HCT116 (cell line): ENCODE results near the gene PIP4P1. TPM values are rescaled to one million over a fixed set of nuclear protein-coding genes. Genes with fewer than 3 reads are reported as not detected.

Source experiments
- ATAC-seq: fragments of 200-7000 bp; cut with Tn5 transposase; 2 replicates; pipeline ENCODE4 v1.9.1; 2020; ENCODE audit warnings: mild to moderate bottlenecking, moderate library complexity
- BruUV-seq: library from RNA; stranded (reverse); fragments of 400-500 nt; replicated peaks from 2 replicates; lab custom pipeline; 2021; lab: Mats Ljungman, UMichigan
- CTCF ChIA-PET: fragments of 300-600 bp; sonication (Branson Sonifier 250); formaldehyde crosslinking; loops from one replicate; lab custom pipeline; 2021; ENCODE audit warnings: antibody characterized with exemption; lab: Charles Lee
- POLR2A ChIA-PET: fragments of 300-600, 350-600 bp; sonication (Branson Sonifier 250); formaldehyde crosslinking; loops from one replicate; lab custom pipeline; 2021; ENCODE audit warnings: antibody characterized with exemption; lab: Charles Lee
- RAD21 ChIA-PET, 2 experiments: fragments of 300-600 bp; sonication (Branson Sonifier 250); formaldehyde crosslinking; loops; one replicate each; lab custom pipeline; 2023; ENCODE audit warnings: low total read pairs in 2 of 2; ENCODE audit not compliant: uncharacterized antibody in 2 of 2, unreplicated experiment in 2 of 2, low non-redundant PET in 1 of 2; lab: Charles Lee
- DNase-seq: peaks from one replicate; pipeline ENCODE4 v3.0.0-alpha.2; 2010; ENCODE audit warnings: low read depth, low spot score
- H2AFZ ChIP-seq: fragments of 200-600 bp; shearing (Covaris generic), sonication (generic); 2 replicates; pipeline ENCODE4 v1.6.1; 2017; ENCODE audit warnings: low read depth, mixed run types, mixed read lengths, antibody characterized with exemption, low read length; ENCODE audit not compliant: poor library complexity, severe bottlenecking
- H3K27ac ChIP-seq: 2 replicates; pipeline ENCODE4 v1.5.1; 2012; ENCODE audit warnings: low read depth, low read length
- H3K27me3 ChIP-seq: fragments of 200-600 bp; sonication (generic); 2 replicates; pipeline ENCODE4 v1.6.1; 2016; ENCODE audit warnings: mixed run types, low read length, mixed read lengths; ENCODE audit not compliant: insufficient read depth
- H3K36me3 ChIP-seq, 2 experiments: fragments of 200-500 bp in 1 of 2; fragments of 200-600 bp in 1 of 2; sonication (Bioruptor generic) in 1 of 2; sonication (generic) in 1 of 2; 2 replicates each; pipeline versions ENCODE4 v1.5.1 to v1.6.1; 2014 to 2016; ENCODE audit warnings: low read length in 2 of 2, inconsistent platforms in 1 of 2, mixed read lengths in 1 of 2, mixed run types in 1 of 2; ENCODE audit not compliant: insufficient read depth in 2 of 2, control insufficient read depth in 1 of 2
- H3K4me1 ChIP-seq, 2 experiments: fragments of 200-600 bp in 1 of 2; sonication (generic) in 1 of 2; 2 replicates each; pipeline versions ENCODE4 v1.5.1 to v1.6.1; 2012 to 2017; ENCODE audit warnings: low read length in 2 of 2, inconsistent platforms in 1 of 2, mild to moderate bottlenecking in 1 of 2, mixed read lengths in 1 of 2, mixed run types in 1 of 2, moderate library complexity in 1 of 2; ENCODE audit not compliant: insufficient read depth in 2 of 2, control insufficient read depth in 1 of 2
- H3K4me2 ChIP-seq: fragments of 200-600 bp; sonication (generic); 2 replicates; pipeline ENCODE4 v1.6.1; 2017; ENCODE audit warnings: mixed run types, low read length, mixed read lengths
- H3K4me3 ChIP-seq, 2 experiments: fragments of 200-600 bp in 1 of 2; sonication (generic) in 1 of 2; replicated peaks in 1 of 2; 2 replicates each; pipeline ENCODE4 v1.5.1; 2011 to 2016; ENCODE audit warnings: low read length in 2 of 2, control low read depth in 1 of 2, low read depth in 1 of 2, mild to moderate bottlenecking in 1 of 2, mixed read lengths in 1 of 2, mixed run types in 1 of 2
- H3K79me2 ChIP-seq: fragments of 200-600 bp; sonication (generic); 2 replicates; pipeline ENCODE4 v1.6.1; 2017; ENCODE audit warnings: mild to moderate bottlenecking, mixed run types, low read length, moderate library complexity, mixed read lengths; ENCODE audit not compliant: insufficient read depth
- H3K9ac ChIP-seq: fragments of 200-600 bp; sonication (generic); 2 replicates; pipeline ENCODE4 v1.6.1; 2016; ENCODE audit warnings: low read length, mixed read lengths
- H3K9me2 ChIP-seq: fragments of 200-600 bp; sonication (generic), shearing (Covaris generic); 2 replicates; pipeline ENCODE4 v1.6.1; 2017; ENCODE audit warnings: mixed run types, mild to moderate bottlenecking, moderate library complexity; ENCODE audit not compliant: insufficient read depth
- H3K9me3 ChIP-seq, 2 experiments: fragments of 200-500 bp in 1 of 2; fragments of 200-600 bp in 1 of 2; sonication (Bioruptor generic) in 1 of 2; sonication (generic) in 1 of 2; 2 replicates each; pipeline ENCODE4 v1.6.1; 2014 to 2017; ENCODE audit warnings: low read length in 2 of 2, mixed read lengths in 2 of 2, inconsistent platforms in 1 of 2, low read depth in 1 of 2, mild to moderate bottlenecking in 1 of 2, mixed run types in 1 of 2, moderate library complexity in 1 of 2; ENCODE audit not compliant: control insufficient read depth in 1 of 2, insufficient read depth in 1 of 2
- H4K20me1 ChIP-seq: fragments of 200-600 bp; sonication (generic), shearing (Covaris generic); 2 replicates; pipeline ENCODE4 v1.6.1; 2017; ENCODE audit warnings: mixed run types, mild to moderate bottlenecking, moderate library complexity; ENCODE audit not compliant: insufficient read depth
- CBX3 ChIP-seq: IDR thresholded peaks from 2 replicates; pipeline ENCODE4 v1.6.1; 2012; ENCODE audit warnings: low read depth
- EGR1 ChIP-seq: IDR thresholded peaks from 2 replicates; pipeline ENCODE4 v1.6.1; 2012; ENCODE audit warnings: low read depth
- ELF1 ChIP-seq: IDR thresholded peaks from 2 replicates; pipeline ENCODE4 v1.6.1; 2012; ENCODE audit warnings: low read depth, borderline replicate concordance
- EZH2 ChIP-seq: fragments of 200-600 bp; sonication (generic); IDR thresholded peaks from 2 replicates; pipeline ENCODE4 v1.6.1; 2017; ENCODE audit warnings: antibody characterized with exemption, mixed run types
- EZH2phosphoT487 ChIP-seq: fragments of 200-600 bp; IDR thresholded peaks from 2 replicates; pipeline ENCODE4 v1.6.1; 2018; ENCODE audit warnings: antibody characterized with exemption, borderline replicate concordance
- FOSL1 ChIP-seq: IDR thresholded peaks from 2 replicates; pipeline ENCODE4 v1.6.1; 2012; ENCODE audit warnings: low read depth
- JUND ChIP-seq: IDR thresholded peaks from 2 replicates; pipeline ENCODE4 v1.6.1; 2012
- POLR2A ChIP-seq: IDR thresholded peaks from 2 replicates; pipeline ENCODE4 v1.7.0; 2011; ENCODE audit warnings: borderline replicate concordance; ENCODE audit not compliant: insufficient read depth, insufficient read length; ENCODE audit errors: extremely low read depth
- RAD21 ChIP-seq: IDR thresholded peaks from 2 replicates; pipeline ENCODE4 v1.6.1; 2012; ENCODE audit warnings: low read depth, mild to moderate bottlenecking
- SP1 ChIP-seq: IDR thresholded peaks from 2 replicates; pipeline ENCODE4 v1.6.1; 2012; ENCODE audit warnings: low read depth
- SRF ChIP-seq: IDR thresholded peaks from 2 replicates; pipeline ENCODE4 v1.6.1; 2012; ENCODE audit warnings: low read depth
- ZFX ChIP-seq: fragments of 450-650 bp; IDR thresholded peaks from 2 replicates; pipeline ENCODE4 v1.6.1; 2017
- intact Hi-C: fragments of 100-400 bp; cut with micrococcal nuclease; formaldehyde crosslinking; loops from 2 replicates; pipeline ENCODE4 v1.10.0; 2022
- total RNA-seq: library from RNA; stranded (reverse); gene quantifications from one replicate; pipeline ENCODE4 v1.2.1, GENCODE V29; 2021; ENCODE audit not compliant: unreplicated experiment
- TF ChIP-seq, protein P1 (sequence below): IDR thresholded peaks from 2 replicates; pipeline ENCODE4 v1.6.1; 2012
- TF ChIP-seq, protein P2 (sequence below): IDR thresholded peaks from 2 replicates; pipeline ENCODE4 v1.6.1; 2012; ENCODE audit warnings: low read depth
- TF ChIP-seq, protein P3 (sequence below): IDR thresholded peaks from 2 replicates; pipeline ENCODE4 v1.6.1; 2011; ENCODE audit warnings: mild to moderate bottlenecking, low read length, moderate library complexity; ENCODE audit not compliant: insufficient replicate concordance; ENCODE audit errors: extremely low read depth
- TF ChIP-seq, protein P4 (sequence below): IDR thresholded peaks from 2 replicates; pipeline ENCODE4 v1.6.1; 2012

Gene PIP4P1
- total RNA-seq, 1 experiment from 2014 or later: 35.4 TPM

DNA sequence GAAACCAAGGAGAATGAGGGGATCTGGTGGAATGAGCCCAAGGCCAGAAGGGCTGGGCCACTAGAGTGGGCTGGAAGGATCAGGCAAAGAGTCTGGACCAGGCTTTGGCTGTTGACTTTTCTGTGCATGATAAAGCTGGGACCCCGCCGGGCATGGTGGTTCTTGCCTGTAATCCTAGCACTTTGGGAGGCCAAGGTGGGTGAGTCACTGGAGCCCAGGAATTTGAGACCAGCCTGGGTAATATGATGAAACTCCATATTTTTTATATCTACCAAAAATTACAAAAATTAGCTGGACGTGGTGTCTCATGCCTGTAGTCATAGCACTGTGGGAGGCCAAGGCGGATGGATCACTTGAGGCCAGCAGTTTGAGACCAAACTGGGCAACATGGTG lies 24.9 kb downstream of the PIP4P1 start:
- peaks cover 8 to 22% of the 10 kb centered on the region in 2 experiments for H3K4me1 ChIP-seq
- POLR2A ChIA-PET: no interaction called here

DNA sequence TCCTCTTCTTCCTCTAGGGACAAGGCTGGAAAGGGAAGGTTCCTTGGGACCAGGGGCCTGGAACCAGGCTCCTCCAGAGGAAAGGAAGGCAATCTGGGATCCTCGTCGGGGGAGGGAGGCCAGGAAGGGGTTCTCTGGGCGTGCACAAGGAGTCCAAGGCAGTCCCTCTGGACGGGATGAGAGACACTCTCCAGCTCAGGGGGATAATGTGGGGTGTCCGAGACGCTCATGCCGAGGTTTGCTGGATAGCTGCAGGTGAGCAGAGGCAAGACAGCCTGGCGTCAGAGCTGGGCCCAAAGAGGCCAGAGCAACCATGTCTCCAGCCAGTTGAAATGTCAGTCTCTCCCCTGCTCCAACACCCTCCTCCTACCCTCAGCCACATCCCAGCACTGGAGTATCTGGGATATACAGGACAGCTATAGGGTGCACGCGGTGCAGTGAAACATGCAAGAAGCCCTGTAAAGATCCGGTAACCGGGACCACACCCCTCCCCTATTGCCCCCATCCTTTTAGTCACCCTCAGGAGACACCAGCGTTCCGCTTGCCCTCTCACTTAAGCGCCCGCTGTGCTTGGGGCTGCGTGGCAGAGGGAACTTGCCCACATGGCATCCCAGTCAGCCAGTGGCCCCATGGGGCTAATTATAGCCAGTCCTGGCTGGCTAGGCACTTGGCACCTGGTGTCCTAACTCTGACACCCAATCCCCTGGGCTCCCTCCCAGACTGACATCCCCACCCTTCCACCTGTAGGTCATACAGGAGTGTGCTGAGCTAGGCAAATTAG lies 25.5 kb downstream of the PIP4P1 start, which contains the start of gene KLHL33:
Gene KLHL33 (minus strand): TSS at position 585 of the 781 bp plus-strand sequence. CDS start 355 bp downstream, at position 230.
- POLR2A ChIA-PET: no interaction called here
- no TSS peak for BruUV-seq
- Histone ChIP-seq H3K9me3 (no peaks in the 10 kb centered on the region), H3K9ac (no peak within 1 kb of the TSS), H3K27me3 (no peaks in the 10 kb centered on the region), H3K9me2 (no peaks in the 10 kb centered on the region), H3K27ac (no peak within 1 kb of the TSS), H3K79me2 (no peaks in the 10 kb centered on the region), H3K36me3 (no peaks in the 10 kb centered on the region), H3K4me2 (no peak within 1 kb of the TSS), H3K4me3 (no peak within 1 kb of the TSS), H3K4me1 (peaks cover 8 to 22% of the 10 kb centered on the region in 2 experiments), H4K20me1 (no peaks in the 10 kb centered on the region), H2AFZ (no peak within 1 kb of the TSS)
- RAD21 ChIA-PET: no interaction called here
- DNase-seq (no peak), ATAC-seq (no peak; the same call in 1 of the 2 replicates)
- CTCF ChIA-PET: no interaction called here
- intact Hi-C loops: no loop called here
- TF ChIP-seq, protein P1, sequence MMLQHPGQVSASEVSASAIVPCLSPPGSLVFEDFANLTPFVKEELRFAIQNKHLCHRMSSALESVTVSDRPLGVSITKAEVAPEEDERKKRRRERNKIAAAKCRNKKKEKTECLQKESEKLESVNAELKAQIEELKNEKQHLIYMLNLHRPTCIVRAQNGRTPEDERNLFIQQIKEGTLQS: no peak
- TF ChIP-seq, protein P2, sequence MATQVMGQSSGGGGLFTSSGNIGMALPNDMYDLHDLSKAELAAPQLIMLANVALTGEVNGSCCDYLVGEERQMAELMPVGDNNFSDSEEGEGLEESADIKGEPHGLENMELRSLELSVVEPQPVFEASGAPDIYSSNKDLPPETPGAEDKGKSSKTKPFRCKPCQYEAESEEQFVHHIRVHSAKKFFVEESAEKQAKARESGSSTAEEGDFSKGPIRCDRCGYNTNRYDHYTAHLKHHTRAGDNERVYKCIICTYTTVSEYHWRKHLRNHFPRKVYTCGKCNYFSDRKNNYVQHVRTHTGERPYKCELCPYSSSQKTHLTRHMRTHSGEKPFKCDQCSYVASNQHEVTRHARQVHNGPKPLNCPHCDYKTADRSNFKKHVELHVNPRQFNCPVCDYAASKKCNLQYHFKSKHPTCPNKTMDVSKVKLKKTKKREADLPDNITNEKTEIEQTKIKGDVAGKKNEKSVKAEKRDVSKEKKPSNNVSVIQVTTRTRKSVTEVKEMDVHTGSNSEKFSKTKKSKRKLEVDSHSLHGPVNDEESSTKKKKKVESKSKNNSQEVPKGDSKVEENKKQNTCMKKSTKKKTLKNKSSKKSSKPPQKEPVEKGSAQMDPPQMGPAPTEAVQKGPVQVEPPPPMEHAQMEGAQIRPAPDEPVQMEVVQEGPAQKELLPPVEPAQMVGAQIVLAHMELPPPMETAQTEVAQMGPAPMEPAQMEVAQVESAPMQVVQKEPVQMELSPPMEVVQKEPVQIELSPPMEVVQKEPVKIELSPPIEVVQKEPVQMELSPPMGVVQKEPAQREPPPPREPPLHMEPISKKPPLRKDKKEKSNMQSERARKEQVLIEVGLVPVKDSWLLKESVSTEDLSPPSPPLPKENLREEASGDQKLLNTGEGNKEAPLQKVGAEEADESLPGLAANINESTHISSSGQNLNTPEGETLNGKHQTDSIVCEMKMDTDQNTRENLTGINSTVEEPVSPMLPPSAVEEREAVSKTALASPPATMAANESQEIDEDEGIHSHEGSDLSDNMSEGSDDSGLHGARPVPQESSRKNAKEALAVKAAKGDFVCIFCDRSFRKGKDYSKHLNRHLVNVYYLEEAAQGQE: no peak
- TF ChIP-seq EGR1: no peak
- TF ChIP-seq ELF1: no peak
- no peak for TF ChIP-seq EZH2phosphoT487
- TF ChIP-seq EZH2: no peak
- no peak for TF ChIP-seq SP1
- no peak for TF ChIP-seq POLR2A
- TF ChIP-seq SRF: no peak
- TF ChIP-seq FOSL1: no peak
- no peak for TF ChIP-seq JUND
- TF ChIP-seq ZFX: no peak
- TF ChIP-seq, protein P3, sequence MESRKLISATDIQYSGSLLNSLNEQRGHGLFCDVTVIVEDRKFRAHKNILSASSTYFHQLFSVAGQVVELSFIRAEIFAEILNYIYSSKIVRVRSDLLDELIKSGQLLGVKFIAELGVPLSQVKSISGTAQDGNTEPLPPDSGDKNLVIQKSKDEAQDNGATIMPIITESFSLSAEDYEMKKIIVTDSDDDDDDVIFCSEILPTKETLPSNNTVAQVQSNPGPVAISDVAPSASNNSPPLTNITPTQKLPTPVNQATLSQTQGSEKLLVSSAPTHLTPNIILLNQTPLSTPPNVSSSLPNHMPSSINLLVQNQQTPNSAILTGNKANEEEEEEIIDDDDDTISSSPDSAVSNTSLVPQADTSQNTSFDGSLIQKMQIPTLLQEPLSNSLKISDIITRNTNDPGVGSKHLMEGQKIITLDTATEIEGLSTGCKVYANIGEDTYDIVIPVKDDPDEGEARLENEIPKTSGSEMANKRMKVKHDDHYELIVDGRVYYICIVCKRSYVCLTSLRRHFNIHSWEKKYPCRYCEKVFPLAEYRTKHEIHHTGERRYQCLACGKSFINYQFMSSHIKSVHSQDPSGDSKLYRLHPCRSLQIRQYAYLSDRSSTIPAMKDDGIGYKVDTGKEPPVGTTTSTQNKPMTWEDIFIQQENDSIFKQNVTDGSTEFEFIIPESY: no peak
- TF ChIP-seq, protein P4, sequence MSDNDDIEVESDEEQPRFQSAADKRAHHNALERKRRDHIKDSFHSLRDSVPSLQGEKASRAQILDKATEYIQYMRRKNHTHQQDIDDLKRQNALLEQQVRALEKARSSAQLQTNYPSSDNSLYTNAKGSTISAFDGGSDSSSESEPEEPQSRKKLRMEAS: no peak
- no peak for TF ChIP-seq RAD21
- TF ChIP-seq CBX3: no peak

More for the DNA sequence above, 24.9 kb downstream of the PIP4P1 start:
- H3K27ac ChIP-seq: no peak overlapping the region
- H3K9ac ChIP-seq: no peak overlapping the region
- DNase-seq: no peak
- no peaks in the 10 kb centered on the region for H3K27me3 ChIP-seq
- no peak for TF ChIP-seq RAD21
- H3K4me3 ChIP-seq: no peak overlapping the region
- ChIA-PET CTCF (no interaction called here), RAD21 (no interaction called here)
- intact Hi-C loops: no loop called here
- no peak overlapping the region for H3K4me2 ChIP-seq
- H4K20me1 ChIP-seq: no peaks in the 10 kb centered on the region
- no TSS peak for BruUV-seq
- ATAC-seq: no peak
- H3K9me2 ChIP-seq: no peaks in the 10 kb centered on the region
- no peaks in the 10 kb centered on the region for H3K36me3 ChIP-seq
- no peaks in the 10 kb centered on the region for H3K9me3 ChIP-seq
- H2AFZ ChIP-seq: no peak overlapping the region
- H3K79me2 ChIP-seq: no peaks in the 10 kb centered on the region
